GM10847 (cell line): ENCODE results near the gene ARHGEF28.

ENCODE experiments used
- POLR2A ChIP-seq: IDR thresholded peaks from 2 replicates; pipeline ENCODE4 v1.6.1; 2011; ENCODE audit not compliant: insufficient read length; ENCODE audit errors: extremely low read depth

Gene ARHGEF28

DNA sequence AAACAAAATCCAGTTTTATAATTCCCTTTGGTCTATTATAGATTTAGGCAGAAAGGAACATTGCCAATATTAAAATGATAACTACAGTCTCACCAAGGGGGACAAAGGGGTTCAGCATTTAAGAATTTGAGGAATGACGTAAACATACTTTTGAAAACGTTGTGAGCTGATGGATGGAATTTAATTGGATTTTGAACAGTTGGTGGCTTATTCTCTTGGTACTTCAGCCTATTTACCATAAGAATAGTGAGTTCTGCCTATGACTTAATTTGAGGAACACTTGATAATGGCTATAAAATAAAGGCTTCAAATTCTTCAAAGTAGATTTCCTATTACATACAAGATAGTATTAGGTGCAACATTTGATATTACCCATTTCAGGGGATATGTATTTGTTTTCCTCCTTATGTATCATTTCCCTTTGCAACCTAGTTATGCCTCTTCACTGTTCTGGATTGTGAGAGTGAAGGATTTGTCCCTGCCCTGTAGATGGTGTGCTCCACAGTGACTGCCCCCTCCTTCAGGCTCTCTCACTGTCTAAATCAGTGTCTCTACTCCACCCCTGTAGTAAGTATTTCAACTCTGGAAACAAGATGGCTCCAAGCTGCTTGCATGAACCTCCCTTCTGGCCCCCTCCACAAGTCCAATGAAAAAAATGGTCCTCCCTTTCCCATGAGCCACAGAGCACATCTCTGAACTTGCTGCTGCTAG, 225.6 kb downstream of the ARHGEF28 start:
- no peak for TF ChIP-seq POLR2A

DNA sequence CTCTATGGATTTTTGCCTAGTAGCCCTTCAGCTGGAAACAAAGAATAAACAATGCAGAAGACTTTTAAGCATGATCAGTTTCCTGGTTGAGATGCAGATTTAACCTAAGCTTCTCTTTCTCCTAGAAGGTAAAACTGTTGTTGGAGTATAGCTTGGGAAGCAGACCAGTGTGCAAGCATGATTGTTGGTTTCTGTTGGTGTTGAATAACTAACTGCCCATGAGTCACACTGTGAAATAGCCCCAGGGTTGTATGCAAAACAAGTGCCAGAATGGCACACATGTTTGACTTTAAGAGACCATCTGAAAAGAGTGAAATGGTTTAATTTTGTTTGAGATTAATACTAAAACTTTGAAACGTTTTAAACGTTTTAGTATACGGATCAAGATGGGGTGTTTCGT, 227.1 kb downstream of the ARHGEF28 start:
- no peak for TF ChIP-seq POLR2A

DNA sequence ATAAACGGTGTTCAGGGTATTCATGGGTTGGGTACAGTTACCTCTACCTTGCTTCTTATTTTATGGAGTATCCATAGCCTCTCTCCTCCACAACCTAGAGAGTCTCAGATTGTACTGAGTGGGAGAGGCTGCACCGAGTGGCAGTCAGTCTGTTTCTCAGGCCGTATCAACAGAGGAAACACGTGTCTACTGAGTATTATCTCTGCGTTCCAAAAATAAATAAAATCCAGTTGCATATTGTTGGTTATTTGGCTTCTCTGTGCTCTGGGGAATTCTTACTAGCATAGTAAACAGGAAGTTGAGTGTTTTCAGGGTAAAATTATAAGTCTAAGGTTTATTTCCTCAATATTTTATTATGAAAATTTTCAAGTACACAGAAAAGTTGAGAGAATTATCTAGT, 231.0 kb downstream of the ARHGEF28 start:
- TF ChIP-seq POLR2A = no peak

DNA sequence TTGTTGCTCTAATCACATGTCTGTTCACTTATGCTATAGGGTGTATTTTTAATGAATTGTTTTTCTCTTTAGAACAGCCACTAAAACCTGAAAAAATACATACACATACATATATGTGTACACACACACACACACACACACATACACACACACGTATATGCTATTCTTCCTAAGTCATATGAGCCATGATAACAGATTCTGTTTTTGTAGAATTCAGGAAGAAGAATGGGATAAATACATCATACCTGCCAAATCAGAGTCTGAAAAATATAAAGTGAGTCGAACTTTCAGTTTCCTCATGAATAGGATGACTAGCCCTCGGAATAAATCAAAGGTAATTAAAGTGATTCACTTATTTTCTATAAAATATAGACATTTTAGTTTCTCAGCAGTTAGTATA, 231.4 kb downstream of the ARHGEF28 start:
- no peak for TF ChIP-seq POLR2A

DNA sequence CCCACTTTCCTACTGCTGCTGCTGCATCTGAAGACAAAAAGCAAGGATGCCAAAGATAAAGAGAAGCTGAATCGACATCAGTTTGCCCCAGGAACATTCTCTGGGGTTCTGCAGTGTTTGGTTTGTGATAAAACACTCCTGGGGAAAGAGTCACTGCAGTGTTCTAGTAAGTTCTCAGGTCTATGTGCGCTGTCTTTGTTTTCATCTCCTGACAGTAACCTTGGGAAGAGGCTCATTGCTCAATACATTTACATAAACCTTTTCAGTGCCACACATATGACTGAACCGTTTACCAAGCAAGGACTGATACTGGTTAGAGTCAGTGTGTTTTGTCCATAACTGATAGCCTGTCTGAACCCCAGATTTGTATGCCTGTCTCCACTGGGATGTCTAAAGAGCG, 232.1 kb downstream of the ARHGEF28 start:
- TF ChIP-seq POLR2A = no peak

DNA sequence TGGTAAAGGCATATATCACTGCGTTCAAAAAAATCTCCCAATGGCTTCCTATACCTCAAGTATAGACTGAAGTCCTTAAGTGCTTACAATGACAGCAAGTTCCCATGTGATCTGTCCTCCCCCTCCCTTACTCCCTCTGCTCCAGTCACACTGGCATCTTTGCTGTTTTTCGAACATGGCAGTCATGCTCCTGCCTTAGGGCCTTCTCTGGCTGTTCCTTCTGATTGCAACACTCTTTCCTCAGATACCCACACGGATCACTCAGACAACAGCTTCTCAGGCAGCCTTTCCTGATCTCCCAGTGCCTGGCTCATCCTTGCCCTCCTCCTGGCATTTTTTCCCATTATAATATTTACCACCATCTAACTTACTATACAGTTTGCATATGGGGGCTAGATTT, 232.8 kb downstream of the ARHGEF28 start:
- no peak for TF ChIP-seq POLR2A

DNA sequence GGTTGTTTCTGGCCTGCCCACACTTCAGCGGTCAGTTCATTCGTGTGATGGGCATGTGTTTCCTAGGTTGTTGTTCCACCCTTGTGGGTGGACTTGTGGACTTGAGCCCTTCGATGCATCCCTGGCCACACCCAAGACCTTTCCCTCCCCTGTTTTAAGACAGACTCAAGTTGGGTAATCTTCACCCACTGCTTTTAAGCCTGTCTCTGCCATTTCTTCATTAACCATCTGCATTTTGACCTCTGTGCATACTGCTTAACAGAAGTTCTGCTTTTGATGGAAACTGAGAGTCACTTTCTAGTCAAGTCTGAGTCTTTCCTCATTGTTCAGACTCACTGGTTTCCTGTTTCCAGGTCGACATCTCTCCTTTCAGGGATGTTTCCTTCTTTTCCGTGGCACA, 233.7 kb downstream of the ARHGEF28 start:
- no peak for TF ChIP-seq POLR2A

DNA sequence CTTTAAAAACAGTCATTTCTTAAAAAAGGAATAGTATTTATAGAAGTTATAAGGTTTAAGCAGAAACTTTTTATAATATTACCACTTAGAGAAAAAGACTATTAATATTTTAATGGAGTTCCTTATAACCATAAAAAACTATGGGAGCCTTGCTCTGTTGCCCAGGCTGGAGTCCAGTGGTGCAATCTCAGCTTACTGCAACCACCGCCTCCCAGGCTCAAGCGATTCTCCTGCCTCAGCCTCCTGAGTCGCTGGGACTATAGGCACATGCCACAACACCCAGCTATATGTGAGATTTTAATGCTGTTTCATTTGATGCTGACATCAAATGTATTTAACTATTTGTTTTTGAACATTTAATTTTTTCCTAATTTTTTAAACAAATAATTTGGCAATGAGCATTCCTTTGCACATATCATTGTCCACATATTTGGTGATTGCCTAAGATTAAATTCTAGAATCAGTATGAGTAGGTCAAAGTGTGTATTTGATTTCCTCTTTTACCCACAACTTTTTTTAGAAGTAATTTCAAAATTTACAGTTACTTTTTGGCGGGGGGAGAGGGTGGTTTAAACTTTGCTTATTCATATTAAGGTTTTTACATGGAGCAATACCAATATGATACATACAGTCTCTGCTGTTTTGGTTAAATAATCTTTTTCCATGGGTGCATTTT, 235.5 kb downstream of the ARHGEF28 start:
- TF ChIP-seq POLR2A = no peak

DNA sequence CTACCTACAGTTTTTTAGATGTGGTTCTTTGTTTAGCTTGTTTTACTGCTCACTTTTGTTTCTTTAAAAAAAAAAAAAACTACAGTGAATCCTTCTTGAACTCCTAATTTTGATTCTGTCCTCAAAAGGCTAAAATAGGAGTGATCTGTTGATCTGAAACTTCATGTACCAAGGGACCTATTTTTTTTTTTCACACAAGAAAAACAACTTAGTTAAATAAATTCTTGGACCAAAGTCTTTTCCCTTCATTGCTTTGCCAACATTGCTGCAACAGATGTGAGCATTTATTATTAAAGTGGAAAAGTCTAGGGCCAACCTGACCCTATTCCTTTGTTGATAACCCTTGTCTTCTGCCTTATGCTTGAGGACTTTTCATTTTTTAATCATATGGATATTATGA, 236.8 kb downstream of the ARHGEF28 start:
- TF ChIP-seq POLR2A = no peak

DNA sequence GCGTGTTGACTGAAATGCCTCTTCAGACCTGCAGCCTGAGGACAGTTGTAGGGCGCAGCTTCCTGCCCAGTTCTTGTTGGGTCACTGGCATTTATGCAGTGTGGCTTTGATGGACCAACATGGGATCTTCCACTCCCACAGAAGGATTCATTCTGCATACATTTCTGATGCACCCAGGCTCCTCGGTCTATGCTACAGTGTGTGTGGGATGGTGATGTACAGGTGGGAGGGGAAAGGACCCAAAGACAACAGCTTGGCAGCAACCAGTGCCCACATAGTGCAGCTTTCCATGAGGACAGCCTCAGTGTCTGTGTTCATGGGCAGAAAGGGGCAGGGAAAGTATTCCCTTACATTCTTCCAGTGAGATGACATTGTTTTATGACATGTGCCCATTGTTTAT, 237.9 kb downstream of the ARHGEF28 start:
- no peak for TF ChIP-seq POLR2A

DNA sequence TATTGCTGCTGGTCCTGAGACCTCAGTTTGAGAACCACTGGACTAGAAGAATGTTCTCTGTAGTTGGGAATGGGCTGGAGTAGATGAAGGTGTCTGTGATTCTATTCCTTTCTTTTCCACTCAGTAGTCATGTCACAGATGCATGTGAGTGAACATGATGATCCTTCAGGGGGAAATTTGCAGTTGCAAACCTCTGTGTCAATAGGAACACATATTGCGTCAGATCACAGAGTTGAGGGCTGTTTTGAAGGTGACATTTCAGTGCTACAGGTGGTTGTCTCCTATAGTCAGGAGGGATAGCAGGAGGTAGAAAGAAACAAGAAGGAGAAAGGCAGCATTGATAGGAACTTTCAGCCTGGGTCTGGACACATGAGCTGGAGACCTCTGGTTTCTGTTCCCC, 239.3 kb downstream of the ARHGEF28 start:
- no peak for TF ChIP-seq POLR2A

DNA sequence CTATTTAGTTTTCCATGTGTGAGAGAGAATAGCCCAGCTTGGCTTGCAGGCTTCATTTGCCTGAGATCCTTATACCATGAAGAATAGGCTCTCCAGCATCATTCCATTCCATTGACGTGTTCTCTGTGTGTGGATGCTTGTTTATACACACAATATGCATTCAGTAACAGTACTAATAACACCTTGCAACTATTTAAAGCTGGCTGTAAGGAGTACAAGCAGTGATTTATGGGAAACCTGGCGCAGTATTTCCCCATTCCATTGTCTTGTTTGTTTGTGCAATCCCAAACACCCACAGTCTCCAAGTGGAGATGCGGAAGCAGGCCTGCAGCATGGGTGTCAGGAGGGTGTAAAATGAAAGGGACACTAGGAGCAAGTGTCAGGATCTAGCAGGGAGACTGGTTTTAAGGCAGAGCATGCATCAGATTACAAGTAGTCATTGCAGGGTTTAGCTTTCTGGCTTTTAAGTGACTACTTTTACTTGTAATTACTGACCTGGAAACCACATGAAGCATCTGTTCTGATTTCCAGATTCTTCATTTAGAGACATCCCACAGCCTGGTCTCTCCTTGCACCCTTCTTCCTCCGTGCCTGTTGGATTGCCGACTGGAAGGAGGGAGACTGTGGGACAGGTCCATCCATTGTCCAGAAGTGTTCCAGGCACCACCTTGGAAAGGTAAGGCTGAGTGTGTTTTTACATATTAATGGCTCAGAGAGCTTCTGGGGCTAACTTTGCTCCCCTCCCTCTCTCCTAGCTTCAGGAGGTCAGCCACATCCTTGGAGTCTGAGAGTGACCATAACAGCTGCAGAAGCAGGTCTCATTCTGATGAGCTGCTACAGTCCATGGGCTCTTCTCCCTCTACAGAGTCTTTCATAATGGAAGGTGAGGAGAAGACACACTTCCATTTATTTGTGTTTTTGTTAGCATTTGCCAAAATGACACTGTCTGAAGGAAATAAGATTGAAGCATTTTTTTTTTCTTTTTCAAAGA, 241.6 kb downstream of the ARHGEF28 start:
- TF ChIP-seq POLR2A = no peak

DNA sequence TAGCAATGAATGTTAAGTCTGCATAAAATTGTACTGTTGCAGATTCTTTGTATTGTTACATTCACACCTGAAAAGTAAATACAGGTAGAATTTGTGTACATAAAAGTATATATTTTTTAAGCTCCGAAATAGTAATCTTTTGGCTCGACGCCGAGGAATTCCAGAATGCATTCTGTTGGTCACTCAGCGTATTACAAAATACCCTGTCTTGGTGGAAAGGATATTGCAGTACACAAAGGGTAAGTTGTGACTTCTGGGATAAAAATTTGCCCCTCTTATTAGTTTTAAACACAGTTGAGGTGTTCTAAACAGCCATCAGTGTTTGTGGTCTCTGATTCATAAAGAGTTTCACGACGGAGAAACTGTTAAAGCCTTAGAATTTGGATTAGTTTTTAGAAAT, 257.6 kb downstream of the ARHGEF28 start:
- no peak for TF ChIP-seq POLR2A

DNA sequence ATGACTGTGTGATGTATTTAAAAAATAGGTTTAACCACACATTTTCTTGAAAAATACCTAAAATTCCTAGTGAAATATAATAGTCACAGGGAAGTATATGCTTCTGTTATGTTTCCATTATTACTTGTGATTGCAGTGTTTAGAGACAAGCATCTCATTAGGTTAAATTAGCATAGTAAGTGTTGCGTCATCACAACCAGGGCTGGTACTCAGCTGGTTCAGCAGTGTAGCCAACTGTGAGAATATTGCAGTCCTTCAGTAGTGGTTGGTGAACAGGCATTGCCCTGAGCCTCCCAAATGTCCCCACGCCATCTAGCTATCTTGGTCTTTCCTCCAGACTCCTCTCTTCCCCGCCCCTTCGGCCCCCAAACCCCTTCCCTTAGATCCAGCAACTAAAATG, 261.7 kb downstream of the ARHGEF28 start:
- TF ChIP-seq POLR2A = no peak

DNA sequence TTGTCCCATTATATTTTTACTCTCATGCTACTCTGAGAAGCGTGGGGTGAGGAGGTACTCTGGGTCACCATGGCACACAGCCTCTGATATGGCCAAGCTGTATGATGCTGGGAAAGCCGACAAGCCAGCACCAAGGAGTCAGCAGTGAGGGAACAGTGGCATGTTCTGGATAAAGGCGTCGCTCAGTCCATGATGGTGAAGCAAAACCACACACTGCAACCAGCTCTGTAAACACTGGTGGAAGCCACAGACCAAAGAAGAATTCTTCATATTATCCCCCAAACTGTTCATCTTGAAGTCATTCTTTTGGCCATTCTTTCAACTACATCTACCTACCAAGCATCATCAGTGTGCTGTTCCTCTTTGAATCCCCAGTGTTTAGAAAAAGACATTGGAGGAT, 264.6 kb downstream of the ARHGEF28 start:
- no peak for TF ChIP-seq POLR2A

DNA sequence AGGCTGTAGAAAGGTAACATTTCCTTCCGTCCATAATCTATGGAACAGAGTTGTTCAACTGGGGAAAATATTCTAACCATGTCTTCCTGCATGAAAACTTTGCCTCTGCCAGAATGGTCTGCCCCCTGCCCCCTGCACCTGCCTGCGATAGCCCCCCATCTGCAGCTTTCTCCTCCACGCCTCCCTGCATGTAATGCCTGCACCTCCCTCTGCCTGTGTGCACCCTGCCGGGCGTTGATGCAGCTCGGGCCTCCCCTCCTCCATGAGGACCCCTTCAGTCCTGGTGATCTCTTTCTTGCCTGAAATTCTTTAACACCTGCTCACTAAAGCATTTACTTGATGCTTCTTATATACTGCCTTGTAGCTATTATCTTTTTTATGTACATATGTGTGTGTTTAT, 266.2 kb downstream of the ARHGEF28 start:
- no peak for TF ChIP-seq POLR2A
